Endothelial cell of umbilical vein (primary cell): ENCODE results near the gene NFATC2. TPM values are rescaled to one million over a fixed set of nuclear protein-coding genes. Genes with fewer than 3 reads are reported as not detected.

ENCODE experiments used
- BruUV-seq: library from RNA; stranded (reverse); fragments of 400-500 nt; replicated peaks from 2 replicates; lab custom pipeline; 2021; lab: Mats Ljungman, UMichigan
- CTCF ChIA-PET: fragments of 300-600, 350-600 bp; sonication (Branson Sonifier 250); formaldehyde crosslinking; loops from one replicate; lab custom pipeline; 2021; ENCODE audit warnings: antibody characterized with exemption, inconsistent platforms; lab: Charles Lee
- POLR2A ChIA-PET: fragments of 300-600, 350-600 bp; sonication (Branson Sonifier 250); formaldehyde crosslinking; loops from one replicate; lab custom pipeline; 2021; ENCODE audit warnings: antibody characterized with exemption, inconsistent platforms; lab: Charles Lee
- DNase-seq: peaks from one replicate; pipeline ENCODE4 v3.0.0-alpha.2; 2011; ENCODE audit warnings: low read depth, low spot score
- FAIRE-seq: peaks from 2 replicates; lab custom pipeline; 2011; peaks lifted over from hg19 to GRCh38; lab: Jason Lieb, UNC
- H2AFZ ChIP-seq: 2 replicates; pipeline ENCODE4 v1.6.0; 2012; ENCODE audit warnings: low read depth, low read length, control low read depth, inconsistent platforms
- H3K27ac ChIP-seq: 2 replicates; pipeline ENCODE4 v1.5.1; 2011; ENCODE audit warnings: low read depth, mild to moderate bottlenecking, control low read depth, low read length, moderate library complexity; ENCODE audit not compliant: insufficient read depth
- H3K27me3 ChIP-seq, 2 experiments: 2 replicates each; pipeline versions ENCODE4 v1.6.0 to v1.6.1; 2011; ENCODE audit warnings: low read length in 2 of 2, mixed read lengths in 1 of 2; ENCODE audit not compliant: control insufficient read depth in 2 of 2, insufficient read depth in 2 of 2
- H3K36me3 ChIP-seq, 2 experiments: 2 replicates in 1 of 2; 3 replicates in 1 of 2; pipeline ENCODE4 v1.5.1; 2011; ENCODE audit warnings: low read length in 2 of 2, mild to moderate bottlenecking in 1 of 2, moderate library complexity in 1 of 2; ENCODE audit not compliant: control insufficient read depth in 2 of 2, insufficient read depth in 2 of 2; ENCODE audit errors: extremely low read depth in 1 of 2
- H3K4me1 ChIP-seq: 3 replicates; pipeline ENCODE4 v1.5.1; 2011; ENCODE audit warnings: mild to moderate bottlenecking, low read length; ENCODE audit not compliant: control insufficient read depth, insufficient read depth; ENCODE audit errors: extremely low read depth
- H3K4me2 ChIP-seq: 2 replicates; pipeline ENCODE4 v1.6.1; 2011; ENCODE audit warnings: low read length, control low read depth, mixed read lengths; ENCODE audit not compliant: insufficient read depth
- H3K4me3 ChIP-seq, 3 experiments: fragments of 200-600 bp in 1 of 3; sonication (generic), shearing (Covaris generic) in 1 of 3; replicated peaks in 1 of 3; 2 replicates each; pipeline ENCODE4 v1.5.1; 2011 to 2016; ENCODE audit warnings: control low read depth in 3 of 3, low read length in 3 of 3, mild to moderate bottlenecking in 2 of 3, inconsistent platforms in 1 of 3, low read depth in 1 of 3, moderate library complexity in 1 of 3; ENCODE audit not compliant: insufficient read depth in 1 of 3
- H3K79me2 ChIP-seq: 2 replicates; pipeline ENCODE4 v1.6.0; 2012; ENCODE audit warnings: low read length, inconsistent platforms; ENCODE audit not compliant: control insufficient read depth, insufficient read depth
- H3K9ac ChIP-seq: replicated peaks from 2 replicates; pipeline ENCODE3; 2011; ENCODE audit warnings: low read length, control low read depth; ENCODE audit not compliant: insufficient read depth; ENCODE audit errors: extremely low read depth
- H3K9me1 ChIP-seq: replicated peaks from 3 replicates; pipeline ENCODE4 v1.6.0; 2011; ENCODE audit warnings: mild to moderate bottlenecking, low read length; ENCODE audit not compliant: control insufficient read depth, insufficient read depth; ENCODE audit errors: extremely low read depth
- H3K9me3 ChIP-seq: replicated peaks from 2 replicates; pipeline ENCODE4 v1.5.1; 2012; ENCODE audit warnings: low read length, inconsistent platforms; ENCODE audit not compliant: control insufficient read depth, insufficient read depth
- H4K20me1 ChIP-seq: replicated peaks from 2 replicates; pipeline ENCODE3; 2011; ENCODE audit warnings: mild to moderate bottlenecking, low read length; ENCODE audit not compliant: control insufficient read depth, insufficient read depth; ENCODE audit errors: extremely low read depth
- EZH2 ChIP-seq: IDR thresholded peaks from 2 replicates; pipeline ENCODE4 v1.6.1; 2012; ENCODE audit warnings: borderline replicate concordance, low read depth, mild to moderate bottlenecking, moderate library complexity, low read length, inconsistent platforms; ENCODE audit not compliant: severe bottlenecking
- FOS ChIP-seq: IDR thresholded peaks from 2 replicates; pipeline ENCODE4 v1.6.1; 2011; ENCODE audit warnings: mild to moderate bottlenecking, low read length, moderate library complexity, borderline replicate concordance; ENCODE audit not compliant: insufficient read depth
- GATA2 ChIP-seq: IDR thresholded peaks from 2 replicates; pipeline ENCODE4 v1.7.0; 2011; ENCODE audit warnings: low read depth, mild to moderate bottlenecking, moderate library complexity, mixed read lengths, low read length; ENCODE audit not compliant: insufficient read length, insufficient read depth
- JUN ChIP-seq: IDR thresholded peaks from 2 replicates; pipeline ENCODE4 v1.6.1; 2011; ENCODE audit warnings: borderline replicate concordance, low read depth; ENCODE audit not compliant: insufficient read length, insufficient read depth
- MYC ChIP-seq: IDR thresholded peaks from one replicate; pipeline ENCODE4 v1.6.1; 2011; ENCODE audit warnings: mild to moderate bottlenecking, low read depth, low read length
- POLR2A ChIP-seq: IDR thresholded peaks from 2 replicates; pipeline ENCODE4 v1.6.1; 2012; ENCODE audit warnings: low read depth, mild to moderate bottlenecking, control low read depth, low read length
- POLR2AphosphoS5 ChIP-seq: IDR thresholded peaks from 2 replicates; pipeline ENCODE4 v1.6.1; 2012; ENCODE audit warnings: low read depth, mild to moderate bottlenecking, control low read depth, low read length, moderate library complexity; ENCODE audit not compliant: insufficient read depth
- dilution Hi-C: fragments of 300-500 bp; cut with MboI; formaldehyde crosslinking; loops from one replicate; pipeline ENCODE4 v1.15.0; 2019; ENCODE audit warnings: low sequenced_read_pairs; ENCODE audit not compliant: extremely low pct_ligation_motif_present
- intact Hi-C: fragments of 100-400 bp; cut with micrococcal nuclease; formaldehyde crosslinking; loops from one replicate; pipeline ENCODE4 v1.10.0; 2022
- polyA plus RNA-seq, 4 experiments: library from polyadenylated mRNA; depleted of rRNA in 3 of 4; stranded (reverse) in 3 of 4; unstranded in 1 of 4; fragments of >200 nt; gene quantifications; 2 replicates each; pipeline versions ENCODE4 v1.2.1 to v1.2.3, GENCODE V29; 2011 to 2012; ENCODE audit warnings: missing spikeins in 1 of 4
- total RNA-seq: library from RNA; stranded (reverse); gene quantifications from 2 replicates; pipeline ENCODE4 v1.2.3, GENCODE V29; 2021
- TF ChIP-seq, protein P1 (sequence below): IDR thresholded peaks from 2 replicates; pipeline ENCODE4 v1.6.1; 2011; ENCODE audit not compliant: insufficient read depth, insufficient read length
- TF ChIP-seq, protein P2 (sequence below), 2 donors: IDR thresholded peaks; 1 replicate in 1 of 2; 2 replicates in 1 of 2; pipeline ENCODE4 v1.5.1; 2011; ENCODE audit warnings: low read length in 2 of 2, mild to moderate bottlenecking in 2 of 2, moderate library complexity in 2 of 2, control low read depth in 1 of 2, inconsistent platforms in 1 of 2, low read depth in 1 of 2; ENCODE audit not compliant: insufficient read depth in 1 of 2; ENCODE audit errors: extremely low read depth in 1 of 2

The NFATC2 gene
- total and polyA plus RNA-seq, 2 donors (not counting 3 experiments of a cell fraction or from before 2014, with no cell fraction given) = 3.1 to 13.0 TPM

DNA sequence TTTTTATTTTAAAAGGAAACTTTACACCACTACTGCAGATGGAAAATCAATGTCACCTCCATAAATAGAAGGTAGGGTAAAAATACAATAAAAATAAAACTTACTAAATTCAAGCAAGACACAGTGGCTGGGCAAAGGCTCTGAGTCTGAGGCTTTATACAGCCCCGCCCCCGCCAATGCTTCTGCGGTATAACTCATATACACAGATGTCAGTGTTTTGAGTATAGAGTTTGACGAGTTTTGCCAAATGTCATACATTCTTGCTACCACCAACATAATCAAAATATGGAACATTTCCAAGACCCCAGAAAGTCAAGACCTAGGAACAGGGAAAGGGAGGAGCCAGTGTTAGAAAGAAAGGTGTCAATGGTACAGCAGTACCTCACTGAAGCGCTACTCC lies 12.8 kb downstream of the NFATC2 start:
- Histone ChIP-seq H3K36me3 (no peaks in the 10 kb centered on the region), H3K9ac (no peak overlapping the region), H3K4me1 (peaks cover 15% of the 10 kb centered on the region), H3K27me3 (no peaks in the 10 kb centered on the region), H4K20me1 (no peaks in the 10 kb centered on the region), H2AFZ (no peak overlapping the region), H3K79me2 (no peaks in the 10 kb centered on the region), H3K27ac (no peak overlapping the region), H3K9me3 (no peaks in the 10 kb centered on the region), H3K4me3 (no peak overlapping the region), H3K9me1 (no peaks in the 10 kb centered on the region), H3K4me2 (no peak overlapping the region)
- POLR2A ChIA-PET = no interaction called here
- FAIRE-seq (no peak), DNase-seq (no peak)
- dilution Hi-C loops (no loop called here), intact Hi-C loops (loop anchor here (2.0 to 5.0 kb wide), 2 partner anchors 37 to 73 kb away; no protein-coding TSS in a partner anchor)
- no peak for TF ChIP-seq POLR2A
- no peak for TF ChIP-seq POLR2AphosphoS5
- no peak for TF ChIP-seq MYC
- TF ChIP-seq JUN = no peak
- TF ChIP-seq, protein P1, sequence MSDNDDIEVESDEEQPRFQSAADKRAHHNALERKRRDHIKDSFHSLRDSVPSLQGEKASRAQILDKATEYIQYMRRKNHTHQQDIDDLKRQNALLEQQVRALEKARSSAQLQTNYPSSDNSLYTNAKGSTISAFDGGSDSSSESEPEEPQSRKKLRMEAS = no peak
- TF ChIP-seq EZH2 = no peak
- TF ChIP-seq, protein P2, sequence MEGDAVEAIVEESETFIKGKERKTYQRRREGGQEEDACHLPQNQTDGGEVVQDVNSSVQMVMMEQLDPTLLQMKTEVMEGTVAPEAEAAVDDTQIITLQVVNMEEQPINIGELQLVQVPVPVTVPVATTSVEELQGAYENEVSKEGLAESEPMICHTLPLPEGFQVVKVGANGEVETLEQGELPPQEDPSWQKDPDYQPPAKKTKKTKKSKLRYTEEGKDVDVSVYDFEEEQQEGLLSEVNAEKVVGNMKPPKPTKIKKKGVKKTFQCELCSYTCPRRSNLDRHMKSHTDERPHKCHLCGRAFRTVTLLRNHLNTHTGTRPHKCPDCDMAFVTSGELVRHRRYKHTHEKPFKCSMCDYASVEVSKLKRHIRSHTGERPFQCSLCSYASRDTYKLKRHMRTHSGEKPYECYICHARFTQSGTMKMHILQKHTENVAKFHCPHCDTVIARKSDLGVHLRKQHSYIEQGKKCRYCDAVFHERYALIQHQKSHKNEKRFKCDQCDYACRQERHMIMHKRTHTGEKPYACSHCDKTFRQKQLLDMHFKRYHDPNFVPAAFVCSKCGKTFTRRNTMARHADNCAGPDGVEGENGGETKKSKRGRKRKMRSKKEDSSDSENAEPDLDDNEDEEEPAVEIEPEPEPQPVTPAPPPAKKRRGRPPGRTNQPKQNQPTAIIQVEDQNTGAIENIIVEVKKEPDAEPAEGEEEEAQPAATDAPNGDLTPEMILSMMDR (IDR thresholded peaks at IDR 0.05; ENCODE audit: extremely low read depth in 1 of 2, insufficient read depth in 1 of 2, low read depth in 1 of 2, low read length in 2 of 2) = no peak
- TF ChIP-seq GATA2 = no peak
- TF ChIP-seq FOS = no peak
- CTCF ChIA-PET = interaction anchor here (1.0 to 1.1 kb wide), 3 partner anchors 13 to 65 kb away, joined by 3 to 4 read pairs (median 4); partner anchors contain the start of gene NFATC2
- BruUV-seq = no TSS peak
